ENCODE data around the gene FANCC. TPM values are rescaled to one million over a fixed set of nuclear protein-coding genes. Genes with fewer than 3 reads are reported as not detected.
A peak's percentile ranks its signal among the peaks of the same experiment; 100 is the strongest.
"Not testable (repeated sequence)": the region's sequence is repeated elsewhere in the genome, so short reads cannot be mapped to it uniquely, and the experiment has no call there.

FANCC gene
- polyA plus RNA-seq, 4 donors, result 4.9 to 20.6 (median 7.1) TPM

DNA sequence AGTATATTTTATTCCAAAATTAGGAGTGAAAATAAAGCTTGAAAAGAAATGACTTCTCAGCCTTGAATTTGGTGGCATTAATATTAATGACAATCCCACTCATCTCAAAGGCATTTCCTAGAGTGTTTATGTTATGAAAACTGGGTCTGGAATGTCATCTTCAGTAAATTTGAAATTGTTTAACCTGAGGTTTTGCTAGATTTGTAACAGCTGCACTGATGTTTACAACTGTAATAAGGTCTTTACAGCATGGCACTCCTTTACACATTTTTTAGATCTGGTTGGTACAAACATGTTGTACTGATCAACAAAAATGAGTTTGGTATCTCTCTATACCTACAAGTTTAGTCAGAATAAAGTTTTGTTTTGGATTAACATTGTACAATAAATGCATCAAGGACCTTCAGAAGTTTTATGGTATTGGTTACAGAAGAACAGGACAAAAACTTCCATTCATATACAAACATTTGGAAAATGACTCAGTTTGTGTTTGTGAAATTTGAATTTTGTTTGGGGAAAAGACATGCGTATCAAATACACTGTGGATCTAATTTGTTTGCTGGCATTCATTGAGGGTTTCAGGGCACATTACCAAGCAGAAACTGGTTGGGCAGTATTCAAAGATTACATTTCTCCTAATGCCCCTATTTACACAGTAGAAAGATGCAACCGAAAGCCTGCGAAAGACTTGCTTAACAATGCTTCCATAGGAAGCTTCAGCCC lies 11.6 kb downstream of the FANCC start:
- Histone ChIP-seq H3K27me3 (ENCODE audit: control insufficient read depth in 3 of 3, insufficient read depth in 3 of 3, low read length in 3 of 3) (no peaks in the 10 kb centered on the region), H3K4me3 (ENCODE audit: low read depth in 1 of 3, low read length in 3 of 3) (no peak overlapping the region), H3K9me3 (ENCODE audit: control insufficient read depth in 2 of 2, insufficient read depth in 1 of 2, low read depth in 1 of 2, low read length in 1 of 2) (no peaks in the 10 kb centered on the region), H3K36me3 (ENCODE audit: control insufficient read depth in 3 of 3, insufficient read depth in 2 of 3, low read depth in 1 of 3, low read length in 3 of 3) (no peaks in the 10 kb centered on the region), H3K4me1 (ENCODE audit: control insufficient read depth in 3 of 3, insufficient read depth in 2 of 3, low read depth in 1 of 3, low read length in 2 of 3) (peaks cover 0 to 19% (median 0%) of the 10 kb centered on the region in 3 donors), H3K27ac (ENCODE audit: low read depth in 1 of 3, low read length in 2 of 3) (no peak overlapping the region)
- no peak for FAIRE-seq
- 44 to 62% (median 57%) methylated on average over 3 of the region's 3 CpGs for WGBS, 3 donors
- DNase-seq, result no peak

- Histone ChIP-seq H3K9me3 (ENCODE audit: control insufficient read depth in 2 of 2, insufficient read depth in 1 of 2, low read depth in 1 of 2, low read length in 1 of 2) (no peaks in the 10 kb centered on the region), H3K27ac (ENCODE audit: low read depth in 1 of 3, low read length in 2 of 3) (no peak overlapping the region), H3K4me1 (ENCODE audit: control insufficient read depth in 3 of 3, insufficient read depth in 2 of 3, low read depth in 1 of 3, low read length in 2 of 3) (peaks cover 0 to 22% (median 0%) of the 10 kb centered on the region in 3 donors), H3K36me3 (ENCODE audit: control insufficient read depth in 3 of 3, insufficient read depth in 2 of 3, low read depth in 1 of 3, low read length in 3 of 3) (no peaks in the 10 kb centered on the region), H3K4me3 (ENCODE audit: low read depth in 1 of 3, low read length in 3 of 3) (no peak overlapping the region), H3K27me3 (ENCODE audit: control insufficient read depth in 3 of 3, insufficient read depth in 3 of 3, low read length in 3 of 3) (no peaks in the 10 kb centered on the region)
- WGBS, 3 donors, result 75 to 88% (median 87%) methylated on average over 5 of the region's 5 CpGs
- FAIRE-seq (no peak), DNase-seq (no peak)
Observed at GRCh38 chr9:95302479-95302878, 15.0 kb downstream of the FANCC start.

DNA sequence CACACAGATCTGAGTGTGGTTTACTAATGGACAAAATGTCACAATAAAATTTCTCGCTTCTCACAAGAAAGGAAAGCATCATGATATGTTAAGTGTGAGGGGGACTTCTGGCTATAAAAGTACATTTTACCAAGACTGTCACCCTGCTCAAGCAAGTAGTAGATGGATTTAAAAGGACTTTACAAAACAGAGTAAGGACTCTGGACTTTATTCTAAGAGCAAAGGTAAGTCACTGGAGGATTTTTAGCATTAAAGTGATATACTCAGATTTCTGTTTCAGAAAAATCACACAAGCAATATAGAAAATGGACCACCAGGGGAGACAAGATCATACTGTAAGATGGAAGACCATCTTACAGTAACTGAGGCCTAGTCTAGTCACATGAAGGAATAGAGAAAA lies 19.7 kb downstream of the FANCC start:
- FAIRE-seq, result no peak
- 96 to 100% (median 97%) methylated on average over 1 of the region's 1 CpG for WGBS, 3 donors

GRCh38 chr9:95297316-95297715 lies 20.2 kb downstream of the FANCC start:
- Histone ChIP-seq H3K4me3 (ENCODE audit: low read depth in 1 of 3, low read length in 3 of 3) (no peak overlapping the region), H3K27ac (ENCODE audit: low read depth in 1 of 3, low read length in 2 of 3) (no peak overlapping the region), H3K4me1 (ENCODE audit: control insufficient read depth in 3 of 3, insufficient read depth in 2 of 3, low read depth in 1 of 3, low read length in 2 of 3) (peaks cover 3 to 17% (median 5%) of the 10 kb centered on the region in 3 donors), H3K27me3 (ENCODE audit: control insufficient read depth in 3 of 3, insufficient read depth in 3 of 3, low read length in 3 of 3) (no peaks in the 10 kb centered on the region), H3K9me3 (ENCODE audit: control insufficient read depth in 2 of 2, insufficient read depth in 1 of 2, low read depth in 1 of 2, low read length in 1 of 2) (no peaks in the 10 kb centered on the region), H3K36me3 (ENCODE audit: control insufficient read depth in 3 of 3, insufficient read depth in 2 of 3, low read depth in 1 of 3, low read length in 3 of 3) (no peaks in the 10 kb centered on the region)
- DNase-seq (no peak), FAIRE-seq (no peak)
- 82 to 94% (median 88%) methylated on average over 3 of the region's 3 CpGs for WGBS, 3 donors

More for the DNA sequence above, 19.7 kb downstream of the FANCC start:
- no peaks in the 10 kb centered on the region for H3K36me3 ChIP-seq (ENCODE audit: control insufficient read depth in 3 of 3, insufficient read depth in 2 of 3, low read depth in 1 of 3, low read length in 3 of 3)
- H3K27me3 ChIP-seq (ENCODE audit: control insufficient read depth in 3 of 3, insufficient read depth in 3 of 3, low read length in 3 of 3), result no peaks in the 10 kb centered on the region
- no peak overlapping the region for H3K4me3 ChIP-seq (ENCODE audit: low read depth in 1 of 3, low read length in 3 of 3)
- H3K4me1 ChIP-seq (ENCODE audit: control insufficient read depth in 3 of 3, insufficient read depth in 2 of 3, low read depth in 1 of 3, low read length in 2 of 3), result peaks cover 0 to 14% (median 5%) of the 10 kb centered on the region in 3 donors
- H3K27ac ChIP-seq (ENCODE audit: low read depth in 1 of 3, low read length in 2 of 3), result no peak overlapping the region
- DNase-seq, result peak in 1 of 2 donors; percentile 44
- H3K9me3 ChIP-seq (ENCODE audit: control insufficient read depth in 2 of 2, insufficient read depth in 1 of 2, low read depth in 1 of 2, low read length in 1 of 2), result no peaks in the 10 kb centered on the region

GRCh38 chr9:95296761-95297160 lies 20.7 kb downstream of the FANCC start:
- no peaks in the 10 kb centered on the region for H3K9me3 ChIP-seq (ENCODE audit: control insufficient read depth in 2 of 2, insufficient read depth in 1 of 2, low read depth in 1 of 2, low read length in 1 of 2)
- WGBS, 3 donors, result 97 to 100% (median 100%) methylated on average over 1 of the region's 1 CpG
- H3K36me3 ChIP-seq (ENCODE audit: control insufficient read depth in 3 of 3, insufficient read depth in 2 of 3, low read depth in 1 of 3, low read length in 3 of 3), result no peaks in the 10 kb centered on the region
- no peak overlapping the region for H3K4me3 ChIP-seq (ENCODE audit: low read depth in 1 of 3, low read length in 3 of 3)
- DNase-seq (no peak), FAIRE-seq (no peak)
- H3K27me3 ChIP-seq (ENCODE audit: control insufficient read depth in 3 of 3, insufficient read depth in 3 of 3, low read length in 3 of 3), result no peaks in the 10 kb centered on the region
- H3K4me1 ChIP-seq (ENCODE audit: control insufficient read depth in 3 of 3, insufficient read depth in 2 of 3, low read depth in 1 of 3, low read length in 2 of 3), result peaks cover 3 to 17% (median 5%) of the 10 kb centered on the region in 3 donors
- no peak overlapping the region for H3K27ac ChIP-seq (ENCODE audit: low read depth in 1 of 3, low read length in 2 of 3)

DNA sequence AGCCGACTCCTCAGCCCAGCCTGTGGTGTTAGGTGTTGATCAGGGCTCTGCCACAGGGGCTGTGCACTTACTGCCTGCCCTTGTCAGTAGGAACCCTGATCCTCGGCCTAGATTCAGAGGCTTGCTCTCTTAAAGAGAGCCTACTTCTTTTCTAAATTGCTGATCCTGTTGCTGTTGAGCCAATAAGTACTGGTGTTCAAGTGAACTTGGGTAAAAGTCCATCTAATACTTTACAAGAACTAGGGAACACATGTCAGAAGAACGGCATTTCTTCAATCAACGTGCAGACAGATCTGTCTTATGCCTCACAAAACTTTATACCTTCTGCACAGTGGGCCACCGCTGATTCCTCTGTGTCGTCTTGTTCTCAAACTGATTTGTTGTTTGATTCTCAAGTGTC lies 24.2 kb downstream of the FANCC start:
- H3K4me1 ChIP-seq (ENCODE audit: control insufficient read depth in 3 of 3, insufficient read depth in 2 of 3, low read depth in 1 of 3, low read length in 2 of 3), result peaks cover 3 to 16% (median 5%) of the 10 kb centered on the region in 3 donors
- FAIRE-seq; H3K27me3 ChIP-seq (ENCODE audit: control insufficient read depth in 3 of 3, insufficient read depth in 3 of 3, low read length in 3 of 3); H3K36me3 ChIP-seq (ENCODE audit: control insufficient read depth in 3 of 3, insufficient read depth in 2 of 3, low read depth in 1 of 3, low read length in 3 of 3); H3K4me3 ChIP-seq (ENCODE audit: low read depth in 1 of 3, low read length in 3 of 3); H3K9me3 ChIP-seq (ENCODE audit: control insufficient read depth in 2 of 2, insufficient read depth in 1 of 2, low read depth in 1 of 2, low read length in 1 of 2): not testable (repeated sequence)
- peak; percentile 47 to 72 for DNase-seq
- WGBS, 3 donors, result 29 to 72% (median 46%) methylated on average over 6 of the region's 6 CpGs
- peak overlapping the region in 2 of 3 donors; percentile 7 to 34 for H3K27ac ChIP-seq (ENCODE audit: low read depth in 1 of 3, low read length in 2 of 3)

DNA sequence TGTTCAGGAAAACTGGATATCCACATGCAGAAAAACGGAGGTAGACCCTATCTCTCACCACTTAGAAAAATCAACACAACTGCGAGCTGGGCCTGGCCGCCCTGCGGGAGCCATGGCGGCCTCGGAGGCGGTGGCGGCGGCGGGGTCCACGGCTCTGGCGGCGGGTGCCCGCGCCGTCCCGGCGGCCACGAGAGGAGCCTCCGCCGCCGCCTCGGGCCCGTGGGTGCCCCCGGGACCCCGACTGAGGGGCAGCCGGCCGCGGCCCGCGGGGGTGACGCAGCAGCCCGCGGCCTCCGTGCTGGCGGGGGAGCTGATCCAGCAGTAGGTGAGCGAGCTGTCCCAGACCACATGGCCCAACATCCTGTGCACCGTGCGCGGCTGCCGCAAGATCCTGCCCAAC lies 25.3 kb downstream of the FANCC start:
- H3K27me3 ChIP-seq (ENCODE audit: control insufficient read depth in 3 of 3, insufficient read depth in 3 of 3, low read length in 3 of 3), result no peaks in the 10 kb centered on the region
- H3K4me1 ChIP-seq (ENCODE audit: control insufficient read depth in 3 of 3, insufficient read depth in 2 of 3, low read depth in 1 of 3, low read length in 2 of 3), result peaks cover 3 to 9% (median 4%) of the 10 kb centered on the region in 3 donors
- H3K9me3 ChIP-seq (ENCODE audit: control insufficient read depth in 2 of 2, insufficient read depth in 1 of 2, low read depth in 1 of 2, low read length in 1 of 2), result no peaks in the 10 kb centered on the region
- no peak overlapping the region for H3K4me3 ChIP-seq (ENCODE audit: low read depth in 1 of 3, low read length in 3 of 3)
- FAIRE-seq (no peak), DNase-seq (no peak)
- H3K36me3 ChIP-seq (ENCODE audit: control insufficient read depth in 3 of 3, insufficient read depth in 2 of 3, low read depth in 1 of 3, low read length in 3 of 3), result no peaks in the 10 kb centered on the region
- no peak overlapping the region for H3K27ac ChIP-seq (ENCODE audit: low read depth in 1 of 3, low read length in 2 of 3)
- WGBS, 3 donors, result 97 to 98% (median 98%) methylated on average over 28 to 41 of the region's 41 CpGs

DNA sequence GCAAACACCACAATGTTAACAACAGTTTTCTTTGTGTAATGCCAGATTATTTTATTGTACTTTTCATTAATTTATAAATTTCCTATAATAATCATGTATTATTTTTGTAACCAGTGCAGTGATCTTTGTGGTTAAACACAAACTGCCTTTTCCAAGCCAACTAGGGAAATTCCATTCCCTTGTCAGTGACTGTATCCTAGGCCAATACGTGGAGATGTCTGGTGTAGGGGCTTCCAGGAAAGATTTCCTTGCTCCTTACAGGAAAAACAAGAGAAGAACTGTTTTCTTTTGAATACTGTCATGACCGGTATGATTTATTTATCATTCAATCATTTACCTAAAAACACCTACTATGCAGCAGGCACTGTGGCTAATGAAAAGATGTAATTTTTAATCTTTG lies 31.4 kb downstream of the FANCC start:
- no peaks in the 10 kb centered on the region for H3K27me3 ChIP-seq (ENCODE audit: control insufficient read depth in 3 of 3, insufficient read depth in 3 of 3, low read length in 3 of 3)
- FAIRE-seq, result no peak
- H3K9me3 ChIP-seq (ENCODE audit: control insufficient read depth in 2 of 2, insufficient read depth in 1 of 2, low read depth in 1 of 2, low read length in 1 of 2), result peaks cover 0 to 1% of the 10 kb centered on the region in 2 donors
- no peak overlapping the region for H3K27ac ChIP-seq (ENCODE audit: low read depth in 1 of 3, low read length in 2 of 3)
- no peaks in the 10 kb centered on the region for H3K36me3 ChIP-seq (ENCODE audit: control insufficient read depth in 3 of 3, insufficient read depth in 2 of 3, low read depth in 1 of 3, low read length in 3 of 3)
- 42 to 76% (median 75%) methylated on average over 2 of the region's 2 CpGs for WGBS, 3 donors
- no peak overlapping the region for H3K4me3 ChIP-seq (ENCODE audit: low read depth in 1 of 3, low read length in 3 of 3)
- DNase-seq, result no peak
- H3K4me1 ChIP-seq (ENCODE audit: control insufficient read depth in 3 of 3, insufficient read depth in 2 of 3, low read depth in 1 of 3, low read length in 2 of 3), result peaks cover 3 to 5% (median 3%) of the 10 kb centered on the region in 3 donors

DNA sequence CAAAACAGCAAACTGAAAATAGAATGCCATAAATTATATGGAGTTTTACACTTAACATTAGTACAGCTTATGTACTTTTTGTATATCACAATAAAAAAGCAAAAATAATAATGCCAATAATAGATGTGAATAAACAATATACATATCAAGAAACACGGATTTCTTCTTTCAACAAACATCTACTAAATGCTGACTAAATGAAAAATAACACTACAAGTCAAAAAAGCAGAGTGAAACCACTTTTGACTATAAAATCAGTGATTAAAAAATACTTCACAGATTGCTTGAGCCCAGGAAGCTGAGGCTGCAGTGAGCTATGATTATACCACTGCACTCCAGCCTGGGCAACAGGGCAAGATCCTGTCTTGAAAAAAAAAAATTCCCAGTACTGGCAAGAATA lies 32.2 kb downstream of the FANCC start:
- DNase-seq (no peak), FAIRE-seq (no peak)
- H3K36me3 ChIP-seq (ENCODE audit: control insufficient read depth in 3 of 3, insufficient read depth in 2 of 3, low read depth in 1 of 3, low read length in 3 of 3), result no peaks in the 10 kb centered on the region
- peaks cover 0 to 1% of the 10 kb centered on the region in 2 donors for H3K9me3 ChIP-seq (ENCODE audit: control insufficient read depth in 2 of 2, insufficient read depth in 1 of 2, low read depth in 1 of 2, low read length in 1 of 2)
- no peak overlapping the region for H3K4me3 ChIP-seq (ENCODE audit: low read depth in 1 of 3, low read length in 3 of 3)
- H3K27ac ChIP-seq (ENCODE audit: low read depth in 1 of 3, low read length in 2 of 3), result no peak overlapping the region
- peaks cover 3 to 5% (median 3%) of the 10 kb centered on the region in 3 donors for H3K4me1 ChIP-seq (ENCODE audit: control insufficient read depth in 3 of 3, insufficient read depth in 2 of 3, low read depth in 1 of 3, low read length in 2 of 3)
- WGBS, 3 donors, result 38 to 52% (median 45%) methylated on average over 1 of the region's 1 CpG
- H3K27me3 ChIP-seq (ENCODE audit: control insufficient read depth in 3 of 3, insufficient read depth in 3 of 3, low read length in 3 of 3), result no peaks in the 10 kb centered on the region
